CD4-positive, alpha-beta T cell (primary cell): ENCODE measurements around the gene NPTN. TPM values are rescaled to one million over a fixed set of nuclear protein-coding genes. Genes with fewer than 3 reads are reported as not detected.

Experiments
- ATAC-seq: fragments of 200-7000 bp; cut with Tn5 transposase; one replicate; pipeline ENCODE4 v1.10.0; 2022; ENCODE audit warnings: mild to moderate bottlenecking; ENCODE audit not compliant: poor library complexity
- CTCF ChIA-PET: fragments of 350-600 bp; sonication (Branson Sonifier 250); formaldehyde crosslinking; loops from one replicate; lab custom pipeline; 2021; ENCODE audit warnings: antibody characterized with exemption, inconsistent platforms; lab: Charles Lee
- POLR2A ChIA-PET: fragments of 350-600 bp; sonication (Branson Sonifier 250); formaldehyde crosslinking; loops from one replicate; lab custom pipeline; 2021; ENCODE audit warnings: antibody characterized with exemption, inconsistent platforms; lab: Charles Lee
- DNase-seq, 14 experiments: peaks; one replicate each; pipeline ENCODE4 v3.0.0-alpha.2; 2013 to 2020; ENCODE audit warnings: mixed read lengths in 2 of 14
- H3K27ac ChIP-seq, 2 donors: one replicate each; pipeline versions ENCODE4 v1.5.1 to v1.7.0; 2013; ENCODE audit warnings: low read length in 2 of 2, low read depth in 1 of 2, mild to moderate bottlenecking in 1 of 2
- H3K27me3 ChIP-seq, 2 experiments: 1 replicate in 1 of 2; 2 replicates in 1 of 2; pipeline versions ENCODE4 v1.6.1 to v1.7.0; 2013; ENCODE audit warnings: low read length in 2 of 2, control low read depth in 1 of 2, mild to moderate bottlenecking in 1 of 2, moderate library complexity in 1 of 2; ENCODE audit not compliant: insufficient read depth in 2 of 2, control insufficient read depth in 1 of 2
- H3K36me3 ChIP-seq: one replicate; pipeline ENCODE4 v1.6.1; 2013; ENCODE audit warnings: low read length, control low read depth; ENCODE audit not compliant: insufficient read depth
- H3K4me1 ChIP-seq: one replicate; pipeline ENCODE4 v1.6.1; 2013; ENCODE audit warnings: low read length, control low read depth; ENCODE audit not compliant: insufficient read depth
- H3K4me3 ChIP-seq: one replicate; pipeline ENCODE4 v1.5.1; 2013; ENCODE audit warnings: mild to moderate bottlenecking, low read length, moderate library complexity
- H3K9me3 ChIP-seq, 2 experiments: 1 replicate in 1 of 2; 2 replicates in 1 of 2; pipeline versions ENCODE4 v1.6.1 to v1.7.0; 2013; ENCODE audit warnings: low read length in 2 of 2, mild to moderate bottlenecking in 2 of 2, control low read depth in 1 of 2, moderate library complexity in 1 of 2; ENCODE audit not compliant: control insufficient read depth in 1 of 2, insufficient read depth in 1 of 2
- H3K27ac Mint-ChIP-seq: one replicate; pipeline ENCODE4 v1.8.0; 2020; ENCODE audit warnings: mixed read lengths
- H3K27me3 Mint-ChIP-seq: one replicate; pipeline ENCODE4 v1.8.0; 2021; ENCODE audit warnings: mixed read lengths
- H3K36me3 Mint-ChIP-seq: one replicate; pipeline ENCODE4 v1.8.0; 2021; ENCODE audit warnings: low read depth, mixed read lengths
- H3K4me1 Mint-ChIP-seq: one replicate; pipeline ENCODE4 v1.8.0; 2021; ENCODE audit warnings: low read depth, mixed read lengths
- H3K4me3 Mint-ChIP-seq: one replicate; pipeline ENCODE4 v1.8.0; 2020; ENCODE audit warnings: mild to moderate bottlenecking, mixed read lengths
- H3K9me3 Mint-ChIP-seq: one replicate; pipeline ENCODE4 v1.8.0; 2020; ENCODE audit warnings: mixed read lengths
- intact Hi-C, 2 experiments: fragments of 100-400 bp; cut with DNase I in 1 of 2; cut with micrococcal nuclease in 1 of 2; formaldehyde crosslinking; loops; one replicate each; pipeline versions ENCODE4 v1.15.1 to v1.9.0; 2023 to 2025; cut with DNase I, micrococcal nuclease
- total RNA-seq, 174 experiments: library from RNA in 2 of 174; stranded (reverse) in 2 of 174; gene quantifications; one replicate each; pipeline ENCODE4 v1.2.3 and lab custom pipeline; 2021 to 2026
- TF ChIP-seq, protein P1 (sequence below): fragments of 200-600 bp; IDR thresholded peaks from one replicate; pipeline ENCODE4 v1.8.0; 2022; ENCODE audit warnings: antibody characterized with exemption, mild to moderate bottlenecking

NPTN gene
- total RNA-seq, 2 experiments from 2014 or later, result 9.3 to 13.5 TPM

DNA sequence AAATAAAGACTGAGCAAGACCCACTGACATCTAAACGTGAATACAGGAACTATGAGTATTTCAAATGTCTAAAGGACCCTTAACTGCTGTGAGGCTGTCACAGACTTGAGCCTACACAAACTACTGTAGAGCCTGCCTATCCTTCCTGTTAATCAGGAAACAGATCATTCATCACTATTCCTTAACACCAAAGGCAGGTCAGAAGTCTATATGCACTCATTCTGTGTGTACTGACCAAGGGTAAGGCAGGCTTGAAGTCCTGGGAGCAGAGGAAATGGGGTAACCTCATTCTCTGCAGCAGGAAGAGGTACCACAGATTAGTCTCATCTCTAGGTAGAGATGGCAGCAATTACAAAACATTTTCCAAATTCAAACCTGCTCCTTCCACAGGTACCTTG is 30.7 kb downstream of the NPTN start:
- CTCF ChIA-PET, result interaction anchor here (2.5 kb wide), 1 partner anchor 34 kb away, joined by 8 read pairs; no protein-coding TSS in a partner anchor
- no peaks in the 10 kb centered on the region for H3K9me3 Mint-ChIP-seq

DNA sequence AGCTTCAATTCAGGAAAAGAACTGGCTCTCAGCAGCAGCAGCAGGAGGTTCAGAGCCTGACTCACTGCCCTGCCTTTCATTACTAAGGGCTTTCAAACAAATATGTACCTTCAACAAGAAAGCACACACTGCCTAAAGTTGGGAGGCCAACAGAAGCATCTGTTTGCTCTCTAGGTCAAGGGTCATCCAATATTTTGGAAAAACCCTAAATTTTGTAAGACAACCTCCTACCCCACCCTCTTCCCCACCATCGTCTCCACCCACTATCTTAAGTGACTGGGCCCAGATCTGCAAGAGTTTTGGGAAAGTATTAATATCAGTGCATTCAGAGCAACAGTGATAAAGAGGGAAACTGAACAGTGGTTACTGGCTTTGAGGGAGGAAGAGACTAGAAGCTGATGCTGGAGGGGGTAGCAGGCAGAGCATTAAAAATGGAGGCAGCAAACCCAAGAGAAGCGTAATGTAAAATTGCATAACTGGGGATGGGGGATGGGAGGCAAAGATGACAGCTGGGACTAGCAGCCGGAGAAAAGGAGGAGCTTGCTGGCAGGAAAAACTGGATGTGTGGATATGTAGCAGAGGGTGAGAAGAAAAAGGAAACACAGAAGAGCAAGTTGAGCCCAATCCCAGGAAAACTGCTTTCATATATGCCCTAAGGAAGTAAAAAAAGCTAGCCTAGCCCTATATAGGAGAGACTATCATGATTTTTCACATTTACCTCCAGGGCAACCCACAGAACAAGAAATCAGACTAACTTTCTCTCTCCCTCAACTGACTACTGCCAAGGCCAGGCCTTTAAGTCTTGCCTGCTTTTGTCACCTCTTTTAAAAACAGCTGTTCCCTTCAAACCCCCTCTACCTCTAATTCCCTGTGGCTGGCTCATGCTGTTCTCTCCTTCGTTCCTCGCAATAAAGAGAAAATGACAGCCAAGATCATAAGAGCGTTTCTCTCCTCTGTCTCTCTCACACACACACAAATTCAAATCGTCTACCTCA is 31.4 kb downstream of the NPTN start:
- no peaks in the 10 kb centered on the region for H3K27me3 Mint-ChIP-seq
- TF ChIP-seq, protein P1, sequence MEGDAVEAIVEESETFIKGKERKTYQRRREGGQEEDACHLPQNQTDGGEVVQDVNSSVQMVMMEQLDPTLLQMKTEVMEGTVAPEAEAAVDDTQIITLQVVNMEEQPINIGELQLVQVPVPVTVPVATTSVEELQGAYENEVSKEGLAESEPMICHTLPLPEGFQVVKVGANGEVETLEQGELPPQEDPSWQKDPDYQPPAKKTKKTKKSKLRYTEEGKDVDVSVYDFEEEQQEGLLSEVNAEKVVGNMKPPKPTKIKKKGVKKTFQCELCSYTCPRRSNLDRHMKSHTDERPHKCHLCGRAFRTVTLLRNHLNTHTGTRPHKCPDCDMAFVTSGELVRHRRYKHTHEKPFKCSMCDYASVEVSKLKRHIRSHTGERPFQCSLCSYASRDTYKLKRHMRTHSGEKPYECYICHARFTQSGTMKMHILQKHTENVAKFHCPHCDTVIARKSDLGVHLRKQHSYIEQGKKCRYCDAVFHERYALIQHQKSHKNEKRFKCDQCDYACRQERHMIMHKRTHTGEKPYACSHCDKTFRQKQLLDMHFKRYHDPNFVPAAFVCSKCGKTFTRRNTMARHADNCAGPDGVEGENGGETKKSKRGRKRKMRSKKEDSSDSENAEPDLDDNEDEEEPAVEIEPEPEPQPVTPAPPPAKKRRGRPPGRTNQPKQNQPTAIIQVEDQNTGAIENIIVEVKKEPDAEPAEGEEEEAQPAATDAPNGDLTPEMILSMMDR, result no peak
- DNase-seq (no peak), ATAC-seq (no peak)
- Histone ChIP-seq H3K27me3 (no peaks in the 10 kb centered on the region), H3K4me1 (peaks cover 15% of the 10 kb centered on the region), H3K9me3 (no peaks in the 10 kb centered on the region), H3K27ac (no peak overlapping the region), H3K4me3 (no peak overlapping the region), H3K36me3 (no peaks in the 10 kb centered on the region)
- no peaks in the 10 kb centered on the region for H3K9me3 Mint-ChIP-seq
- intact Hi-C loops, result no loop called here
- H3K36me3 Mint-ChIP-seq, result peaks cover 7% of the 10 kb centered on the region
- ChIA-PET POLR2A (interaction anchor here (1.2 kb wide), 1 partner anchor 14 kb away, joined by 4 read pairs; no protein-coding TSS in a partner anchor), CTCF (interaction anchor here (2.5 kb wide), 1 partner anchor 35 kb away, joined by 8 read pairs; no protein-coding TSS in a partner anchor)
- peaks cover 35% of the 10 kb centered on the region for H3K4me1 Mint-ChIP-seq
- no peak overlapping the region for H3K27ac Mint-ChIP-seq
- H3K4me3 Mint-ChIP-seq, result no peak overlapping the region

More for the DNA sequence above, 30.7 kb downstream of the NPTN start:
- Histone ChIP-seq H3K4me3 (no peak overlapping the region), H3K4me1 (peaks cover 15% of the 10 kb centered on the region), H3K27ac (no peak overlapping the region), H3K9me3 (no peaks in the 10 kb centered on the region), H3K36me3 (no peaks in the 10 kb centered on the region), H3K27me3 (no peaks in the 10 kb centered on the region)
- no peak for ATAC-seq
- POLR2A ChIA-PET, result interaction anchor here (1.2 kb wide), 1 partner anchor 14 kb away, joined by 4 read pairs; no protein-coding TSS in a partner anchor
- Mint-ChIP-seq H3K4me3 (no peak overlapping the region), H3K27ac (no peak overlapping the region), H3K36me3 (peaks cover 3% of the 10 kb centered on the region), H3K4me1 (peaks cover 35% of the 10 kb centered on the region), H3K27me3 (no peaks in the 10 kb centered on the region)
- intact Hi-C loops, result no loop called here
- DNase-seq, result no peak
- TF ChIP-seq, protein P1, result no peak

DNA sequence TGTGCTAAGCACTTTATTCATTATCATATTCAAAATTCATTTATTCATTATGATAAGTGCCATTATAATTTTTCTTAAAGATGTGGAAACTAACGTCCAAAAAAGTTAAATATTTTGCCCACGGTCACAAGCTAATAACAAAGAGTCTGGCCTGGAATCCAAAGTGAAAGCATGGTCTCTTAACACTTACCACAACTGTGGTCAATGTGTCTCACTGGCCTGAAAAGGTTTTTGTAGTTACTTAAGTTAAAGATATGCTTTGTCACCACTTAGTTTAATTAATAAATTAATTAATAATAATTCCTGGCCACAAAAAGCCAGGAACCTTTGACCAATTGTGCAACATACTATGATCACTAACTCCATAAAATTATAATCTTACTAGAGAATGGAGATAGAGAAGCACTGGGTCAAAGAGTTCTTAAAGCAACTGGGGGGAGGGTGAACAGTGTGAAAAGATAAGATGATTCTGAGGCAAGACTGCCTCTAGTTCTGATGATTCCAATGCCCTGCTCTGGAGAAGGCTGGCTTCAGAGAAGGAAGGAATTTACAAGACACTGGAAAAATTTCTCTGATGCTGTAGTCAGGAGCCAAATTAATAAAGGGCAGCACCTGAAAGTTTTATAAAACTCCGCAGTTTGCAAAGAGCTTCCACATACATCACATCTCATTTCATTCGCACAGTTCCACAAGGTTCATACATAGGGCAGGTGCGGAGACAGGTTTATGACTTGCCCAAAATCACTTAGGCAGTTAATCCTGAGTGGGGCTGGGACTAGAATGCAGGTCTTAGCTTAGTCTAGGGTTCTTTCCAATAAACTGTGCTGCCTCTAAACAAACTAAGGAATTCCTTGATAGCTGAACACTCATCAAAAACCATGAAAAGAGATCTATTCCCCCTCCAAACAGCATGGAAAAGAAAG is 32.5 kb downstream of the NPTN start:
- Mint-ChIP-seq H3K36me3 (peaks cover 13% of the 10 kb centered on the region), H3K4me3 (no peak overlapping the region), H3K9me3 (no peaks in the 10 kb centered on the region), H3K4me1 (peaks cover 39% of the 10 kb centered on the region), H3K27ac (no peak overlapping the region), H3K27me3 (no peaks in the 10 kb centered on the region)
- Histone ChIP-seq H3K36me3 (no peaks in the 10 kb centered on the region), H3K4me1 (peaks cover 15% of the 10 kb centered on the region), H3K4me3 (no peak overlapping the region), H3K27me3 (no peaks in the 10 kb centered on the region), H3K9me3 (no peaks in the 10 kb centered on the region), H3K27ac (no peak overlapping the region)
- intact Hi-C loops, result no loop called here
- TF ChIP-seq, protein P1, result no peak
- ChIA-PET POLR2A (no interaction called here), CTCF (interaction anchor here (2.5 kb wide), 1 partner anchor 36 kb away, joined by 8 read pairs; no protein-coding TSS in a partner anchor)
- ATAC-seq, result no peak
- no peak for DNase-seq
